Caco-2 (cell line): ENCODE results near the gene STAB2. TPM values are rescaled to one million over a fixed set of nuclear protein-coding genes. Genes with fewer than 3 reads are reported as not detected.

Experiments
- BruUV-seq: library from RNA; stranded (reverse); fragments of 400-500 nt; replicated peaks from 2 replicates; lab custom pipeline; 2021; lab: Mats Ljungman, UMichigan
- CTCF ChIA-PET: fragments of 300-600 bp; sonication (Branson Sonifier 250); formaldehyde crosslinking; loops from one replicate; lab custom pipeline; 2022; ENCODE audit warnings: antibody characterized with exemption; lab: Charles Lee
- POLR2A ChIA-PET: fragments of 300-600 bp; sonication (Branson Sonifier 250); formaldehyde crosslinking; loops from one replicate; lab custom pipeline; 2022; ENCODE audit warnings: antibody characterized with exemption; lab: Charles Lee
- DNase-seq, 2 experiments: peaks; one replicate each; pipeline versions ENCODE4 v3.0.0 to v3.0.0-alpha.2; 2020 to 2022
- H3K27me3 ChIP-seq: replicated peaks from 2 replicates; pipeline ENCODE4 v1.6.0; 2011; ENCODE audit warnings: low read length; ENCODE audit not compliant: control insufficient read depth, insufficient read depth
- H3K36me3 ChIP-seq: 2 replicates; pipeline ENCODE4 v1.5.1; 2011; ENCODE audit warnings: low read length; ENCODE audit not compliant: control insufficient read depth, insufficient read depth
- H3K4me1 ChIP-seq: fragments of 250-450 bp; sonication (Bioruptor Pico); 2 replicates; pipeline ENCODE4 v1.5.1; 2020; ENCODE audit warnings: mild to moderate bottlenecking
- H3K4me3 ChIP-seq: 2 replicates; pipeline ENCODE4 v1.5.1; 2011; ENCODE audit warnings: low read depth, mild to moderate bottlenecking, control low read depth, low read length
- H3K9me3 ChIP-seq: fragments of 250-450 bp; sonication (Bioruptor Pico); 2 replicates; pipeline ENCODE4 v1.5.1; 2020; ENCODE audit warnings: mild to moderate bottlenecking, moderate library complexity
- H3K27ac Mint-ChIP-seq: one replicate; pipeline ENCODE4 v1.8.0; 2022; ENCODE audit warnings: mixed read lengths; ENCODE audit not compliant: unreplicated experiment
- H3K27me3 Mint-ChIP-seq: one replicate; pipeline ENCODE4 v1.8.0; 2022; ENCODE audit warnings: mixed read lengths; ENCODE audit not compliant: insufficient read depth, unreplicated experiment
- H3K36me3 Mint-ChIP-seq: one replicate; pipeline ENCODE4 v1.8.0; 2022; ENCODE audit warnings: mild to moderate bottlenecking, mixed read lengths; ENCODE audit not compliant: insufficient read depth, unreplicated experiment
- H3K4me1 Mint-ChIP-seq: one replicate; pipeline ENCODE4 v1.8.0; 2022; ENCODE audit warnings: low read depth, mixed read lengths; ENCODE audit not compliant: unreplicated experiment
- H3K4me3 Mint-ChIP-seq: one replicate; pipeline ENCODE4 v1.8.0; 2022; ENCODE audit warnings: mild to moderate bottlenecking, moderate library complexity, mixed read lengths; ENCODE audit not compliant: unreplicated experiment
- H3K9me3 Mint-ChIP-seq: one replicate; pipeline ENCODE4 v1.8.0; 2022; ENCODE audit warnings: mixed read lengths; ENCODE audit not compliant: unreplicated experiment
- intact Hi-C: fragments of 100-400 bp; cut with micrococcal nuclease; formaldehyde crosslinking; loops from one replicate; pipeline ENCODE4 v1.10.0; 2022; ENCODE audit not compliant: unreplicated experiment
- total RNA-seq: library from RNA; stranded (reverse); gene quantifications from 2 replicates; pipeline ENCODE4 v1.2.3, GENCODE V29; 2022
- TF ChIP-seq, protein P1 (sequence below), 2 experiments: fragments of 200-600 bp in 1 of 2; IDR thresholded peaks; 1 replicate in 1 of 2; 2 replicates in 1 of 2; pipeline versions ENCODE4 v1.5.1 to v1.8.0; 2011 to 2022; ENCODE audit warnings: antibody characterized with exemption in 1 of 2, control low read depth in 1 of 2, inconsistent platforms in 1 of 2, low read depth in 1 of 2, low read length in 1 of 2, mild to moderate bottlenecking in 1 of 2, moderate library complexity in 1 of 2; ENCODE audit not compliant: insufficient read depth in 1 of 2, severe bottlenecking in 1 of 2, unreplicated experiment in 1 of 2

STAB2 gene
- total RNA-seq, 1 experiment from 2014 or later = 0.25 TPM

DNA sequence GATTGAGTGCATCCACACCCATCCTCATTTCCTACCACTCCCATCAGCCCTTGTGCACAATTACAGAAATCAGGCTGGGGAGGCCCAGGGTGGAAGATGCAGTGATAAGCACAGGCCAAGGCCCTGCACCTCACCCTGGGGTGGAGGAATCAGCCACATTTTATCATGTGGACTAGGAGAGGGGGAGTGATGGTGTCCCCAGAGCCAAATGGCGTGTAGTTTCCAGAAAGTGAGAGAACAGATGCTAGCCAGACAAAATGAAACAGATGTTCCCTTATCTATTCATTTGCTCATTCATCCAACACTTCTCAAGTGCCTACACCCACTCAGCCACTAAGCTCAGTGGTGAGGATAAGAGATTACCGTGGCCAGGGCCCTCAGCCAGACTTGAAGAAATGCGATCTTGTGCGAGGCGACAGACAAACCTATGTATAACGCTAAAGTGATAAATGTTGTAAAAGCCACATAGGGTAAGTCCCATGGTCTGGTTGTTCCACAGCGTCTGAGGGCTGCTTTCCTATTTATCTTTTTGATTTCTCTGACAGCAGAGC is 93.6 kb downstream of the STAB2 start:
- intact Hi-C loops = no loop called here
- TF ChIP-seq, protein P1, sequence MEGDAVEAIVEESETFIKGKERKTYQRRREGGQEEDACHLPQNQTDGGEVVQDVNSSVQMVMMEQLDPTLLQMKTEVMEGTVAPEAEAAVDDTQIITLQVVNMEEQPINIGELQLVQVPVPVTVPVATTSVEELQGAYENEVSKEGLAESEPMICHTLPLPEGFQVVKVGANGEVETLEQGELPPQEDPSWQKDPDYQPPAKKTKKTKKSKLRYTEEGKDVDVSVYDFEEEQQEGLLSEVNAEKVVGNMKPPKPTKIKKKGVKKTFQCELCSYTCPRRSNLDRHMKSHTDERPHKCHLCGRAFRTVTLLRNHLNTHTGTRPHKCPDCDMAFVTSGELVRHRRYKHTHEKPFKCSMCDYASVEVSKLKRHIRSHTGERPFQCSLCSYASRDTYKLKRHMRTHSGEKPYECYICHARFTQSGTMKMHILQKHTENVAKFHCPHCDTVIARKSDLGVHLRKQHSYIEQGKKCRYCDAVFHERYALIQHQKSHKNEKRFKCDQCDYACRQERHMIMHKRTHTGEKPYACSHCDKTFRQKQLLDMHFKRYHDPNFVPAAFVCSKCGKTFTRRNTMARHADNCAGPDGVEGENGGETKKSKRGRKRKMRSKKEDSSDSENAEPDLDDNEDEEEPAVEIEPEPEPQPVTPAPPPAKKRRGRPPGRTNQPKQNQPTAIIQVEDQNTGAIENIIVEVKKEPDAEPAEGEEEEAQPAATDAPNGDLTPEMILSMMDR (IDR thresholded peaks at IDR 0.05; ENCODE audit: insufficient read depth in 1 of 2, low read depth in 1 of 2, low read length in 1 of 2, severe bottlenecking in 1 of 2, unreplicated experiment in 1 of 2) = no peak
- BruUV-seq = no TSS peak
- Histone ChIP-seq H3K4me3 (no peak overlapping the region), H3K9me3 (no peaks in the 10 kb centered on the region), H3K36me3 (no peaks in the 10 kb centered on the region), H3K27me3 (no peaks in the 10 kb centered on the region), H3K4me1 (no peaks in the 10 kb centered on the region)
- Mint-ChIP-seq H3K9me3 (no peaks in the 10 kb centered on the region), H3K4me3 (no peak overlapping the region), H3K4me1 (no peaks in the 10 kb centered on the region), H3K27ac (no peak overlapping the region), H3K36me3 (no peaks in the 10 kb centered on the region), H3K27me3 (peaks cover 2% of the 10 kb centered on the region)
- CTCF ChIA-PET = no interaction called here
- POLR2A ChIA-PET = no interaction called here
- no peak for DNase-seq

DNA sequence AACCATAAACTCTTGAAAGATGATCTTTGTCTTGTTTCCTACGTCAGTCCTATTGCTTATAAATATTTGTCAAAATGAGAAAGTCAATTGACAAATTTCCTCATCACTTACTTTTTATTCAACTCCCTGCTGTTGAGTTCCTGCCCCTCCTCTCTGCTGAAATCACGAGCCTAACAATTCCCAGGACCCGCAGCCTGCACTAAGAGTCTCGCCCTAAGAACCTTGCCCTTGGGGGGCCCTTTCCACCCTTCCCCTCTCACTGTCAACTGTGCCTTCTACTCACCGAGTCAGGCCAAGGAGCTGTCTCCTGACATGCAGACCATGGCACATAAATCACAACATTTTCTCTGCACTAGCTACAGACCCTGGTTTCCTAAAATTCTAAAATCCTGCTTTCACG is 99.0 kb downstream of the STAB2 start:
- intact Hi-C loops = no loop called here
- no TSS peak for BruUV-seq
- H3K4me3 Mint-ChIP-seq = no peak overlapping the region
- TF ChIP-seq, protein P1 (IDR thresholded peaks at IDR 0.05; ENCODE audit: insufficient read depth in 1 of 2, low read depth in 1 of 2, low read length in 1 of 2, severe bottlenecking in 1 of 2, unreplicated experiment in 1 of 2) = no peak
- no peaks in the 10 kb centered on the region for H3K4me1 ChIP-seq
- ChIA-PET CTCF (no interaction called here), POLR2A (no interaction called here)
- H3K9me3 ChIP-seq = no peaks in the 10 kb centered on the region
- no peaks in the 10 kb centered on the region for H3K36me3 ChIP-seq
- no peaks in the 10 kb centered on the region for H3K4me1 Mint-ChIP-seq
- no peak for DNase-seq
- H3K36me3 Mint-ChIP-seq = no peaks in the 10 kb centered on the region
- peaks cover 9% of the 10 kb centered on the region for H3K27me3 Mint-ChIP-seq
- H3K27me3 ChIP-seq = no peaks in the 10 kb centered on the region
- no peak overlapping the region for H3K27ac Mint-ChIP-seq
- no peak overlapping the region for H3K4me3 ChIP-seq
- H3K9me3 Mint-ChIP-seq = no peaks in the 10 kb centered on the region

DNA sequence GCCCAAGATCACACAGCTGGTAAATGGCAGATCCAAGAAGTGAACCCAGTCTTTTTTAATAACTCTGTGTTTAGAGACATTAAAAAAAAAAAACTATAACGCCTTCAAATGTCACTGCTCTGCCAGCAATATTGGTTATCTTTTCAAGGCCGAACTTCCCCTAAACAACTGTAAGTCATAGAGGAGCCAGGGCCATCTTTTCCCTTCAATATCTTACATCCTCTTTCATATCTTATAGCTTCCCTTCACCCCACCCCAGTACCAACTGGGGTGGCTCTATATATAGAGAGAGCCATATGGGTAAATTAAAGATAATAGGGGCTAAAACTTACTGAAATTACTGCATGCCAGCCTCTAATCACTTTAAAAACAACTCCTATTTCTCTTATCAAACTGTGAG is 100.2 kb downstream of the STAB2 start:
- peaks cover 9% of the 10 kb centered on the region for H3K27me3 Mint-ChIP-seq
- BruUV-seq = no TSS peak
- no peaks in the 10 kb centered on the region for H3K36me3 Mint-ChIP-seq
- H3K4me3 Mint-ChIP-seq = no peak overlapping the region
- no peaks in the 10 kb centered on the region for H3K36me3 ChIP-seq
- H3K9me3 Mint-ChIP-seq = no peaks in the 10 kb centered on the region
- H3K9me3 ChIP-seq = no peaks in the 10 kb centered on the region
- no peaks in the 10 kb centered on the region for H3K27me3 ChIP-seq
- no peaks in the 10 kb centered on the region for H3K4me1 Mint-ChIP-seq
- H3K4me1 ChIP-seq = no peaks in the 10 kb centered on the region
- no peak for DNase-seq
- TF ChIP-seq, protein P1 (IDR thresholded peaks at IDR 0.05; ENCODE audit: insufficient read depth in 1 of 2, low read depth in 1 of 2, low read length in 1 of 2, severe bottlenecking in 1 of 2, unreplicated experiment in 1 of 2) = no peak
- ChIA-PET CTCF (no interaction called here), POLR2A (no interaction called here)
- H3K27ac Mint-ChIP-seq = no peak overlapping the region
- intact Hi-C loops = no loop called here
- no peak overlapping the region for H3K4me3 ChIP-seq
